GM18526 (cell line): ENCODE results near the gene RPL28.

ENCODE experiments used
- POLR2A ChIP-seq: IDR thresholded peaks from 3 replicates; pipeline ENCODE4 v1.6.1; 2011; ENCODE audit not compliant: insufficient read length; ENCODE audit errors: extremely low read depth

The RPL28 gene

GRCh38 chr19:55379174-55379573 lies 6.6 kb upstream of the RPL28 start:
- no peak for TF ChIP-seq POLR2A

GRCh38 chr19:55382013-55382412 lies 3.7 kb upstream of the RPL28 start:
- no peak for TF ChIP-seq POLR2A

GRCh38 chr19:55382522-55383054 lies 3.1 kb upstream of the RPL28 start:
- TF ChIP-seq POLR2A: no peak

GRCh38 chr19:55383279-55384130 lies 2.2 kb upstream of the RPL28 start:
- TF ChIP-seq POLR2A: no peak

GRCh38 chr19:55384131-55384919 lies 1.4 kb upstream of the RPL28 start, which contains the start of gene TMEM238:
TSS of gene TMEM238 (minus strand) at chr19:55384292. CDS start at chr19:55384259, 33 bp downstream.
- peak; percentile 19 for TF ChIP-seq POLR2A

- no peak for TF ChIP-seq POLR2A
These were observed 610 bp upstream of the RPL28 start for GRCh38 chr19:55384920-55385723.

GRCh38 chr19:55386493-55386971 lies 800 bp downstream of the RPL28 start:
- no peak for TF ChIP-seq POLR2A

- no peak for TF ChIP-seq POLR2A
These were observed 2.2 kb downstream of the RPL28 start for GRCh38 chr19:55387736-55388497.

- TF ChIP-seq POLR2A: peak; percentile 13
These were observed 3.9 kb downstream of the RPL28 start for GRCh38 chr19:55389386-55390317.

- TF ChIP-seq POLR2A: no peak
These were observed 4.7 kb downstream of the RPL28 start for GRCh38 chr19:55390461-55390880.

GRCh38 chr19:55391191-55391670 lies 5.5 kb downstream of the RPL28 start:
- no peak for TF ChIP-seq POLR2A

GRCh38 chr19:55391702-55392615 lies 6.2 kb downstream of the RPL28 start:
- no peak for TF ChIP-seq POLR2A
